GM12878 (cell line): ENCODE results near the gene NXF3. TPM values are rescaled to one million over a fixed set of nuclear protein-coding genes. Genes with fewer than 3 reads are reported as not detected.

Source experiments
- ATAC-seq: fragments of 200-7000 bp; cut with Tn5 transposase; 3 replicates; pipeline ENCODE4 v1.9.1; 2020; ENCODE audit warnings: mild to moderate bottlenecking, moderate library complexity
- BruUV-seq: library from RNA; stranded (reverse); fragments of 400-500 nt; replicated peaks from 2 replicates; lab custom pipeline; 2021; lab: Mats Ljungman, UMichigan
- CTCF ChIA-PET: fragments of 300-600 bp; sonication (Branson Sonifier 250); formaldehyde crosslinking; extraction: SDS; loops from one replicate; lab custom pipeline; 2021; ENCODE audit warnings: inconsistent platforms; lab: Yijun Ruan, JAX
- POLR2A ChIA-PET: fragments of 350-600 bp; formaldehyde crosslinking; extraction: SDS; loops from one replicate; lab custom pipeline; 2021; ENCODE audit warnings: inconsistent platforms; lab: Charles Lee
- RAD21 ChIA-PET: fragments of 300-600 bp; sonication (Branson Sonifier 250); formaldehyde crosslinking; loops from one replicate; lab custom pipeline; 2023; ENCODE audit warnings: antibody characterized with exemption; ENCODE audit not compliant: unreplicated experiment; lab: Charles Lee
- SMC1A ChIA-PET: fragments of 300-600 bp; sonication (Branson Sonifier 250); formaldehyde crosslinking; loops from one replicate; lab custom pipeline; 2023; ENCODE audit not compliant: unreplicated experiment, uncharacterized antibody; lab: Charles Lee
- DNase-seq: peaks from one replicate; pipeline ENCODE4 v3.0.0-alpha.2; 2011; ENCODE audit warnings: low read depth, low spot score
- FAIRE-seq: peaks from 3 replicates; lab custom pipeline; 2011; peaks lifted over from hg19 to GRCh38; lab: Jason Lieb, UNC
- H2AFZ ChIP-seq: 2 replicates; pipeline ENCODE4 v1.6.0; 2011; ENCODE audit warnings: low read depth, low read length, control low read depth; ENCODE audit not compliant: control insufficient read depth
- H3K27ac ChIP-seq: 2 replicates; pipeline ENCODE4 v1.5.1; 2011; ENCODE audit warnings: control low read depth; ENCODE audit not compliant: control insufficient read depth, insufficient read depth
- H3K27me3 ChIP-seq, 2 experiments: replicated peaks in 1 of 2; 2 replicates each; pipeline versions ENCODE4 v1.6.0 to v1.6.1; 2011; ENCODE audit warnings: low read length in 1 of 2; ENCODE audit not compliant: control insufficient read depth in 2 of 2, insufficient read depth in 2 of 2
- H3K36me3 ChIP-seq, 2 experiments: 2 replicates each; pipeline ENCODE4 v1.5.1; 2011; ENCODE audit warnings: low read length in 1 of 2; ENCODE audit not compliant: control insufficient read depth in 2 of 2, insufficient read depth in 2 of 2
- H3K4me1 ChIP-seq: 2 replicates; pipeline ENCODE4 v1.6.1; 2011; ENCODE audit warnings: mild to moderate bottlenecking, low read length, moderate library complexity, mixed read lengths; ENCODE audit not compliant: control insufficient read depth, insufficient read depth
- H3K4me2 ChIP-seq: 2 replicates; pipeline ENCODE4 v1.6.0; 2011; ENCODE audit warnings: control low read depth; ENCODE audit not compliant: control insufficient read depth, insufficient read depth
- H3K4me3 ChIP-seq: fragments of 200-600 bp; sonication (generic); 2 replicates; pipeline ENCODE4 v1.5.1; 2016
- H3K79me2 ChIP-seq: 2 replicates; pipeline ENCODE4 v1.6.0; 2011; ENCODE audit warnings: low read length; ENCODE audit not compliant: control insufficient read depth, insufficient read depth
- H3K9ac ChIP-seq: 2 replicates; pipeline ENCODE4 v1.8.0; 2011; ENCODE audit warnings: low read length, control low read depth, mixed read lengths; ENCODE audit not compliant: control insufficient read depth, insufficient read depth
- H3K9me3 ChIP-seq: replicated peaks from 3 replicates; pipeline ENCODE4 v1.5.1; 2011; ENCODE audit warnings: mild to moderate bottlenecking, low read length; ENCODE audit not compliant: control insufficient read depth, insufficient read depth
- H4K20me1 ChIP-seq: 2 replicates; pipeline ENCODE4 v1.6.0; 2011; ENCODE audit not compliant: control insufficient read depth, insufficient read depth
- BHLHE40 ChIP-seq, 2 experiments: fragments of 450-650 bp in 1 of 2; IDR thresholded peaks; 2 replicates each; pipeline ENCODE4 v1.6.1; 2011 to 2017; ENCODE audit warnings: low read depth in 2 of 2, borderline replicate concordance in 1 of 2, improper control_type of control experiment in 1 of 2, low read length in 1 of 2, mild to moderate bottlenecking in 1 of 2
- KLF5 ChIP-seq: fragments of 450-650 bp; IDR thresholded peaks from 2 replicates; pipeline ENCODE4 v1.6.1; 2014; ENCODE audit warnings: mild to moderate bottlenecking; ENCODE audit not compliant: partially characterized antibody
- NBN ChIP-seq: fragments of 450-650 bp; IDR thresholded peaks from 2 replicates; pipeline ENCODE4 v1.6.1; 2016
- PAX8 ChIP-seq: fragments of 450-650 bp; IDR thresholded peaks from 2 replicates; pipeline ENCODE4 v1.6.1; 2017; ENCODE audit warnings: mild to moderate bottlenecking, moderate library complexity
- REST ChIP-seq: IDR thresholded peaks from 2 replicates; pipeline ENCODE4 v1.6.1; 2012; ENCODE audit warnings: mild to moderate bottlenecking, low read depth, low read length
- WGBS: methylation state at CpG from one replicate; pipeline ENCODE4 v1.1.6; 2016; ENCODE audit warnings: low lambda C conversion rate; ENCODE audit not compliant: insufficient replicate concordance, insufficient coverage; ENCODE audit errors: missing lambda C conversion rate; 5-methylcytosine and 5-hydroxymethylcytosine counted together
- in situ Hi-C: fragments of 300-500 bp; cut with MboI; formaldehyde crosslinking; loops from 9 replicates; pipeline ENCODE4 v1.14.3; 2018; ENCODE audit warnings: mixed read lengths
- intact Hi-C: fragments of 100-400 bp; cut with micrococcal nuclease; formaldehyde crosslinking; loops from one replicate; pipeline ENCODE4 v1.14.2; 2022; ENCODE audit not compliant: unreplicated experiment
- polyA plus RNA-seq, 11 experiments: library from polyadenylated mRNA; depleted of rRNA in 4 of 11; unstranded in 6 of 11; stranded (reverse) in 5 of 11; fragments of >200 nt; fragmentation: Nextera tagmentation in 4 of 11; fragmentation: Illumina TruSeq in 1 of 11; extraction: Ambion mirVana in 4 of 11; extraction: Trizol in 1 of 11; gene quantifications; 1 replicate in 1 of 11; 2 replicates in 10 of 11; pipeline versions ENCODE4 v1.2.1 to v1.2.3, GENCODE V29; 2011 to 2016; ENCODE audit warnings: inconsistent platforms in 2 of 11, missing spikeins in 2 of 11, low read depth in 1 of 11
- total RNA-seq, 4 experiments: library from RNA; depleted of rRNA in 3 of 4; stranded (reverse); fragments of >200 nt in 3 of 4; fragmentation: Illumina TruSeq in 1 of 4; extraction: Trizol in 1 of 4; gene quantifications; 2 replicates each; pipeline versions ENCODE4 v1.2.1 to v1.2.3, GENCODE V29; 2013 to 2021

Gene NXF3
- total and polyA plus RNA-seq, 10 of the 15 experiments (the other 5 are each of a cell fraction or from before 2014, with no cell fraction given): 0.53 to 8.0 TPM; not detected in 8

- no peak for TF ChIP-seq PAX8
Observed at GRCh38 chrX:103066606-103067005, 26.3 kb downstream of the NXF3 start (continued).

GRCh38 chrX:103063918-103064434, 29.0 kb downstream of the NXF3 start, which contains the start of gene BEX1:
BEX1 (minus strand) TSS chrX:103064171; CDS start chrX:103063274, 897 bp downstream.
- Histone ChIP-seq H3K27ac (no peak within 1 kb of the TSS), H3K4me1 (no peaks in the 10 kb centered on the region), H3K4me2 (no peak within 1 kb of the TSS), H4K20me1 (no peaks in the 10 kb centered on the region), H3K27me3 (no peaks in the 10 kb centered on the region), H3K9me3 (no peaks in the 10 kb centered on the region), H3K36me3 (no peaks in the 10 kb centered on the region), H2AFZ (no peak within 1 kb of the TSS), H3K9ac (no peak within 1 kb of the TSS), H3K79me2 (no peaks in the 10 kb centered on the region), H3K4me3 (no peak within 1 kb of the TSS)
- in situ Hi-C loops: no loop called here
- ChIA-PET RAD21 (no interaction called here), SMC1A (no interaction called here), CTCF (no interaction called here), POLR2A (no interaction called here)
- no peak for ATAC-seq
- TF ChIP-seq BHLHE40 (IDR thresholded peaks at IDR 0.05; ENCODE audit: borderline replicate concordance in 1 of 2, low read depth in 2 of 2, low read length in 1 of 2): 0 out of 4 replicates have a peak, but pooled peaks of 1 of the 2 experiments have one; percentile 20
- TF ChIP-seq KLF5: no peak
- 58% methylated on average over 39 of the region's 39 CpGs for WGBS
- no TSS peak for BruUV-seq
- FAIRE-seq: no peak
- no peak for DNase-seq
- intact Hi-C loops: no loop called here

GRCh38 chrX:103063191-103063845, 29.6 kb downstream of the NXF3 start:
- no peak overlapping the region for H3K9ac ChIP-seq
- ChIA-PET SMC1A (no interaction called here), CTCF (no interaction called here), RAD21 (no interaction called here), POLR2A (no interaction called here)
- no peaks in the 10 kb centered on the region; a peak in 1 of 4 replicates for H3K27me3 ChIP-seq
- 41% methylated on average over 16 of the region's 34 CpGs for WGBS
- H2AFZ ChIP-seq: no peak overlapping the region
- no peaks in the 10 kb centered on the region for H3K9me3 ChIP-seq
- ATAC-seq (no peak), FAIRE-seq (no peak), DNase-seq (no peak)
- intact Hi-C loops (no loop called here), in situ Hi-C loops (no loop called here)
- no peak overlapping the region for H3K4me3 ChIP-seq
- H3K4me1 ChIP-seq: no peaks in the 10 kb centered on the region
- TF ChIP-seq NBN (no peak), PAX8 (no peak), REST (peak; percentile 80)
- no peaks in the 10 kb centered on the region for H3K36me3 ChIP-seq
- H3K27ac ChIP-seq: no peak overlapping the region
- BruUV-seq: no TSS peak
- H4K20me1 ChIP-seq: no peaks in the 10 kb centered on the region
- H3K79me2 ChIP-seq: no peaks in the 10 kb centered on the region
- no peak overlapping the region for H3K4me2 ChIP-seq
